Progenitor cell of endocrine pancreas (in vitro differentiated cells): Measurements from ENCODE around the gene ADARB2. TPM values are rescaled to one million over a fixed set of nuclear protein-coding genes. Genes with fewer than 3 reads are reported as not detected.

Experiments used
- DNase-seq: peaks from one replicate; pipeline ENCODE4 v3.0.0; 2021; ENCODE audit warnings: low spot score; ENCODE audit not compliant: unreplicated experiment
- H3K27ac Mint-ChIP-seq: 2 replicates; pipeline ENCODE4 v1.8.0; 2021; ENCODE audit warnings: mild to moderate bottlenecking, moderate library complexity, mixed read lengths
- H3K27me3 Mint-ChIP-seq: 2 replicates; pipeline ENCODE4 v1.8.0; 2021; ENCODE audit warnings: mixed read lengths
- H3K36me3 Mint-ChIP-seq: 2 replicates; pipeline ENCODE4 v1.8.0; 2022; ENCODE audit warnings: mixed read lengths; ENCODE audit not compliant: insufficient read depth
- H3K4me1 Mint-ChIP-seq: 2 replicates; pipeline ENCODE4 v1.8.0; 2021; ENCODE audit warnings: low read depth, mixed read lengths
- H3K4me3 Mint-ChIP-seq: 2 replicates; pipeline ENCODE4 v1.8.0; 2021; ENCODE audit warnings: low read depth, mild to moderate bottlenecking, moderate library complexity, mixed read lengths
- H3K9me3 Mint-ChIP-seq: 2 replicates; pipeline ENCODE4 v1.8.0; 2021; ENCODE audit warnings: low read depth, mixed read lengths
- CTCF ChIP-seq: fragments of 200-600 bp; sonication (generic); IDR thresholded peaks from one replicate; pipeline ENCODE4 v1.5.0; 2021; ENCODE audit warnings: antibody characterized with exemption, mild to moderate bottlenecking; ENCODE audit not compliant: unreplicated experiment
- total RNA-seq: library from RNA; stranded (reverse); gene quantifications from 2 replicates; pipeline ENCODE4 v1.2.1, GENCODE V29; 2021

Gene ADARB2
- total RNA-seq, 1 donor from 2014 or later = 1.3 TPM

GRCh38 chr10:1521741-1522140 is 215.6 kb downstream of the ADARB2 start:
- H3K9me3 Mint-ChIP-seq = no peaks in the 10 kb centered on the region
- DNase-seq = no peak
- no peak overlapping the region for H3K27ac Mint-ChIP-seq
- TF ChIP-seq CTCF = no peak
- no peaks in the 10 kb centered on the region for H3K27me3 Mint-ChIP-seq
- no peaks in the 10 kb centered on the region for H3K36me3 Mint-ChIP-seq
- peak overlapping the region; percentile 11 for H3K4me3 Mint-ChIP-seq
- peaks cover 17% of the 10 kb centered on the region for H3K4me1 Mint-ChIP-seq

- no peak overlapping the region for H3K27ac Mint-ChIP-seq
- no peak overlapping the region for H3K4me3 Mint-ChIP-seq
- no peak for DNase-seq
- no peaks in the 10 kb centered on the region for H3K9me3 Mint-ChIP-seq
- no peaks in the 10 kb centered on the region for H3K27me3 Mint-ChIP-seq
- peaks cover 17% of the 10 kb centered on the region for H3K4me1 Mint-ChIP-seq
- no peaks in the 10 kb centered on the region for H3K36me3 Mint-ChIP-seq
- TF ChIP-seq CTCF = no peak
Measured at GRCh38 chr10:1520909-1521565, 216.3 kb downstream of the ADARB2 start.

DNA sequence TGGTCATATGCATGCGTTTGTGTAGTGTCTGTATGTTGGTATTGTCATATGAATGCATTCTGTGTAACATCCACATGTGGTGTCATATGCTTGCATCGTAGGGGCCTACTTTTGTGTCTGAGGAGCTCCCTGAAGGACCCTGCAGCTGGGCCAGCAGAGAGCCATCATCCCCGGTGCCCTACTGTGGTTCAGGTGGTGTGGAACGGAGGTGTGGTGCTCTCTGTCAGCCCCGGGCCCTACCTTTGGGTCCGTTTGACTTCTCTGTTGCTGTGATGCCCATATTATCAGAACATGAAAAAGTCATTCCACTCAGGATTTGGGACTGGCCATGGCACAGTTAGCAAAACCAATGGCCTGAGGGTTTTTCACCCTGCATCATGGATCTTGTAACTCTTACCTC is 217.9 kb downstream of the ADARB2 start:
- no peak for DNase-seq
- H3K36me3 Mint-ChIP-seq = no peaks in the 10 kb centered on the region
- no peak for TF ChIP-seq CTCF
- no peak overlapping the region for H3K4me3 Mint-ChIP-seq
- H3K4me1 Mint-ChIP-seq = peaks cover 14% of the 10 kb centered on the region
- no peak overlapping the region for H3K27ac Mint-ChIP-seq
- H3K9me3 Mint-ChIP-seq = no peaks in the 10 kb centered on the region
- H3K27me3 Mint-ChIP-seq = peaks cover 3% of the 10 kb centered on the region

- no peak for TF ChIP-seq CTCF
- peaks cover 3% of the 10 kb centered on the region for H3K27me3 Mint-ChIP-seq
Measured at GRCh38 chr10:1517684-1518083, 219.6 kb downstream of the ADARB2 start.

GRCh38 chr10:1516492-1517165 is 220.7 kb downstream of the ADARB2 start:
- no peak overlapping the region for H3K27ac Mint-ChIP-seq

More at GRCh38 chr10:1517684-1518083, 219.6 kb downstream of the ADARB2 start:
- Mint-ChIP-seq H3K4me1 (peaks cover 12% of the 10 kb centered on the region), H3K9me3 (no peaks in the 10 kb centered on the region), H3K4me3 (no peak overlapping the region), H3K27ac (no peak overlapping the region), H3K36me3 (no peaks in the 10 kb centered on the region)
- no peak for DNase-seq

More at GRCh38 chr10:1516492-1517165, 220.7 kb downstream of the ADARB2 start:
- peaks cover 5% of the 10 kb centered on the region for H3K4me1 Mint-ChIP-seq
- H3K36me3 Mint-ChIP-seq = no peaks in the 10 kb centered on the region
- no peak for DNase-seq
- H3K9me3 Mint-ChIP-seq = peaks cover 4% of the 10 kb centered on the region
- peaks cover 3% of the 10 kb centered on the region for H3K27me3 Mint-ChIP-seq
- TF ChIP-seq CTCF = no peak
- H3K4me3 Mint-ChIP-seq = no peak overlapping the region
